ENCODE results near the gene SCYL2. TPM values are rescaled to one million over a fixed set of nuclear protein-coding genes. Genes with fewer than 3 reads are reported as not detected.
"Not testable (repeated sequence)": the region's sequence is repeated elsewhere in the genome, so short reads cannot be mapped to it uniquely, and the experiment has no call there.

Gene SCYL2
- polyA plus RNA-seq, 3 donors from 2014 or later = 25.3 to 34.3 (median 29.9) TPM

DNA sequence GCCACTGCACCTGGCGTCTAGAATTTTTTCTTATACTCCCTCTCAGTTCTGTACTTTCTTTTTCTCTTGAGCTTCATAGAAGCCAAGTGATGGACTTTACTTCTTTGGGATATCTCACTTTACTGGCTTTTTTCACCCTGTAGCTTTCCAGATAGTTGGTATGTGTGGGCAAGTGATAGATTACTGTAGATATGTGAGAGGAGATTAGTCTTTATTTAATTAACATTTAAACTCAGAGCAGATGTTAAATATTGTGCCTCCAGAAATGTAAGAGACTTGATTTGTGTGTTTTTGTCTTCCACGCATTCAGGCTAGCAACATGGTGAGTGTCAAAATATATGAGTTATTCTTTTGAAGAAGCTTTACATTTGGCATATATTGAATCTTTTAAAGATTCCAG lies 50.4 kb downstream of the SCYL2 start:
- H3K4me1 Mint-ChIP-seq = no peaks in the 10 kb centered on the region
- peaks cover 18 to 35% (median 24%) of the 10 kb centered on the region in 3 donors for H3K36me3 Mint-ChIP-seq
- peak overlapping the region in 2 of 6 donors; percentile 11 to 33 for H3K27ac Mint-ChIP-seq
- H3K27me3 Mint-ChIP-seq (ENCODE audit: low read depth in 3 of 3) = peaks cover 0 to 2% (median 0%) of the 10 kb centered on the region in 3 donors
- H3K4me3 Mint-ChIP-seq = no peak overlapping the region
- no peaks in the 10 kb centered on the region for H3K9me3 Mint-ChIP-seq
- no peak for DNase-seq

DNA sequence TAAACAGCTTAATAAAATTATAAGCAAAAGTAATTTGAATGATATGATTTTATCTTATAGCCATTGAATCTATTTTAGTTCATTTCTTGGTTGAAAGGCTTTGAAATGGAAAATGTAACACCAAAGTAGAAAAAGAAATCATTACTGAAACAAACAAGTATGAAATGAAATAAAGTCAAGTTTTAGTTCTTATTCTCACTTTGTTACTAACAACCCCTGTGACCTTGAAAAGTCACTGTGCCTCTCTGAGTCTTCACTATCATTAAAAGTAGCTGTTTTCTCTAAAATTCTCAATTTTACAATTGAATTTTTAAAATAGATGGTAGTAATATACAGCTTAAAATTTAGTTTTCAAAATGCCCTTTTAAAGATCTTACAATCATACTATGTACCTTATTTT lies 57.5 kb downstream of the SCYL2 start:
- Mint-ChIP-seq H3K27me3 (ENCODE audit: low read depth in 3 of 3) (peaks cover 0 to 2% (median 0%) of the 10 kb centered on the region in 3 donors), H3K4me1 (no peaks in the 10 kb centered on the region)
- no peak for DNase-seq

DNA sequence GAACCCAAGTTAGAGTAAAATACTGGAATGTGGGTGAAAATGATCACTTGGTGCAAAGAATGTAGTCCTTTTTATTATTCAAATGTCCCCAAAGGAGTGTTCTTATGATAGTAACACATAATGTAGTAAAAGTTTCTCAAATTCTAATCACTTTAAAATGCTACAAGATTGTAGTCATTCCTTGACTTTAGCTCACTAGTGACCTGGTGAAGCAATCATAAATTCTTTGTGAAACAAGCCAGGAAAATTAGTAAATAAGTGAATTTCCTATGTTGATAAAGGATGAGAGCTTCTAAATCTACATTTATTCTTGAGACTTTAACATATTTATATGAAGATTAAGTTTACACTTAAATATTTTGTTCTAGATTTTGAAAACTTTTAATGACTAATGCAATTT lies 59.2 kb downstream of the SCYL2 start:
- H3K27ac Mint-ChIP-seq = no peak overlapping the region
- peaks cover 20 to 41% (median 28%) of the 10 kb centered on the region in 3 donors for H3K36me3 Mint-ChIP-seq
- H3K9me3 Mint-ChIP-seq = no peaks in the 10 kb centered on the region
- H3K4me1 Mint-ChIP-seq = no peaks in the 10 kb centered on the region
- no peaks in the 10 kb centered on the region for H3K27me3 Mint-ChIP-seq (ENCODE audit: low read depth in 3 of 3)
- DNase-seq = no peak
- H3K4me3 Mint-ChIP-seq = no peak overlapping the region

More for the DNA sequence above, 57.5 kb downstream of the SCYL2 start:
- H3K36me3 Mint-ChIP-seq = peaks cover 18 to 31% (median 23%) of the 10 kb centered on the region in 3 donors
- H3K4me3 Mint-ChIP-seq = no peak overlapping the region
- no peaks in the 10 kb centered on the region for H3K9me3 Mint-ChIP-seq
- no peak overlapping the region for H3K27ac Mint-ChIP-seq

DNA sequence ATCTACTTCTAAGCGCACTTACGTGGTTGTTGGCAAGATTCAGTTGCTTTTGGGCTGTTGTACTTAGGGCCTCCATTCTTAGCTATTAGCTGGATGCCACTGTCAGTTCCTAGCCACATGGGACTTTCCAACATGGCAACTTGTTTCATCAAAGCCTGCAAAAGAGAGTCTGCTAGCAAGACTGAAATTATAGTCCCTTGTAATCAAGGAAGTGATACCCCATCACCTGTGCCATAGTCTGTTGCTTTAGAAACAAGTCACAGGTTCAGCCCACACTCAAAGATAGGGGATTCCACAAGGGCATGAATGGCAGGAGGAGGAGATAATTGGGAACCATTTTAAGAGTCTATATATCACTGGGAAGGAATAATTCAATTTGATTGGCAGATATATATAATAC lies 62.8 kb downstream of the SCYL2 start:
- no peak for DNase-seq

DNA sequence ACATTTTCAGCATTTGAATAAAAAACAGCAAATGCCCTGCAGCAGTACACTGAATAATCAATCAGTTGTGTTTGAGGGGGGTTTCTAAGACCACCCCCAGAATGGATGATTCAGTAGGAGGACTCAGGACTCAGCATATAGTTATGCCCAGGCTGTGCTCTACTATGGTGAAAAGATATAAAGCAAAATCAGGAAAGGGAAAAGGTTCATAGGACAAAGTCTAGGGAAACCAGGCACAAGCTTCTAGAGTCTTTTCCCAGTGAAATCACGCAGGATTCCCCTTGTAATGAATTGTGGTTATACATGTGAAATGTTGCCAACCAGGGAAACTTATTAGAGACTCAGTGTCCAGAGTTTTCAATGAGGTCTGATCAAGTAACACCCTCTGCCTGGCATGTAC lies 64.9 kb downstream of the SCYL2 start:
- peaks cover 30 to 67% (median 47%) of the 10 kb centered on the region in 3 donors for H3K36me3 Mint-ChIP-seq
- peak overlapping the region in 2 of 6 donors; percentile 10 to 12 for H3K27ac Mint-ChIP-seq
- no peak overlapping the region for H3K4me3 Mint-ChIP-seq
- no peak for DNase-seq
- no peaks in the 10 kb centered on the region for H3K27me3 Mint-ChIP-seq (ENCODE audit: low read depth in 3 of 3)
- H3K9me3 Mint-ChIP-seq = no peaks in the 10 kb centered on the region
- H3K4me1 Mint-ChIP-seq = no peaks in the 10 kb centered on the region

More for the DNA sequence above, 62.8 kb downstream of the SCYL2 start:
- peak overlapping the region in 2 of 6 donors; percentile 20 to 37 for H3K27ac Mint-ChIP-seq
- H3K9me3 Mint-ChIP-seq = no peaks in the 10 kb centered on the region
- peaks cover 21 to 53% (median 39%) of the 10 kb centered on the region in 3 donors for H3K36me3 Mint-ChIP-seq
- no peak overlapping the region for H3K4me3 Mint-ChIP-seq
- no peaks in the 10 kb centered on the region for H3K27me3 Mint-ChIP-seq (ENCODE audit: low read depth in 3 of 3)
- no peaks in the 10 kb centered on the region for H3K4me1 Mint-ChIP-seq

DNA sequence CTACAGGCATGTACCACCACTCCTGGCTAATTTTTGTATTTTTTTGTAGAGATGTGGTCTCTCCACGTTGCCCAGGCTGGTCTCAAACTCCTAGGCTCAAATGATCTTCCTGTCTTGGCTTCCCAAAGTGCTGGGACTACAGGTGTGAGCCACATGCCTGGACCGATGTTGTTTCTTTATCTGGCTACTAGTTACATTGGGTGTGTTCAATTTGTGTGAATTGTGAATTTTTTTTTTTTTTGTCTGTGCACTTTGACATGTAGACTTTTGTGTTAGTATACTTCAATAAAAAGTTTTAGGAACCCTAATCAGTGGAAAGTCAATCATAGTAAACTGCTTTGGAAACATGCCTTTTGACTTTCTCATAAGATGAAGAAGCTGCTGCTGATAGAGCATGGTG lies 65.9 kb downstream of the SCYL2 start:
- peaks cover 37 to 71% (median 50%) of the 10 kb centered on the region in 3 donors for H3K36me3 Mint-ChIP-seq
- DNase-seq = no peak
- H3K27ac Mint-ChIP-seq = peak overlapping the region in 1 of 6 donors; percentile 29
- no peak overlapping the region for H3K4me3 Mint-ChIP-seq
- H3K4me1 Mint-ChIP-seq = no peaks in the 10 kb centered on the region
- H3K9me3 Mint-ChIP-seq = no peaks in the 10 kb centered on the region
- H3K27me3 Mint-ChIP-seq (ENCODE audit: low read depth in 3 of 3) = no peaks in the 10 kb centered on the region

DNA sequence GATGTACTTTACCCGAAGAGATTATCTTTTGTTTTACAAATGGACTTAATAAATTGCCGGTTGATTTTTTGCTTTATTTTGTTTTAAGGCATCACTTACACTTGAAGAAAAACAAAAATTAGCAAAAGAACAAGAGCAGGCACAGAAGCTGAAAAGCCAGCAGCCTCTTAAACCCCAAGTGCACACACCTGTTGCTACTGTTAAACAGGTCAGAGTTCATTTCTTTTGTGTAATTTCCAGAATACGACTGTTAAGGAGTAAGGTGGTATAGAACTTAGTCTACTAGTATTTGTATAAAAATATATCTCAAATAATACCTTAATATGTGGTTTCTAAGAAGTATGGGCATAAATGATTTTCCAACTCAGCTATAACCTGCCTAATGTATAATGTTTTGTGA lies 70.3 kb downstream of the SCYL2 start:
- H3K9me3 Mint-ChIP-seq = no peaks in the 10 kb centered on the region
- no peak for DNase-seq
- H3K4me1 Mint-ChIP-seq = no peaks in the 10 kb centered on the region
- peaks cover 31 to 39% (median 31%) of the 10 kb centered on the region in 3 donors for H3K36me3 Mint-ChIP-seq
- no peak overlapping the region for H3K4me3 Mint-ChIP-seq
- no peak overlapping the region for H3K27ac Mint-ChIP-seq
- no peaks in the 10 kb centered on the region for H3K27me3 Mint-ChIP-seq (ENCODE audit: low read depth in 3 of 3)

DNA sequence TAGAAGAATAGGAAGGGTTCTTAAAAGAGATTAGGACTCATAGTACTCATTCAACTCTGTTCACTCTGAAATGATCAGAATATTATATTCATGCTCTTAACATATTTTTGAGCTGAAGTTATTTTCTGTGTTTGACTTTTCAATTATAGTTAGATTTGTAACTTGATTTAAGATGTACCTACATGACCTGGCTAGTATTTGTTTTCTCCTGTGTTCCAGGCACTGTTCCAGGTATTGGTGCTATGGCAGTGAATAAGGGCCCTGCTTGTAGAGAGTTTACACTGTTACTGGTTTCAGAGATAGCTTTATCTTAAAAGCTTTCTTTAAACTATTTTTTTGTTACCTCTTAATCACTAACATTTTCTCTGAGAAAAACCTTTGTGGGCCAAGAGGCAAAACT lies 70.8 kb downstream of the SCYL2 start:
- Mint-ChIP-seq H3K27me3 (ENCODE audit: low read depth in 3 of 3) (peaks cover 0 to 2% (median 0%) of the 10 kb centered on the region in 3 donors), H3K9me3 (no peaks in the 10 kb centered on the region), H3K4me3 (no peak overlapping the region), H3K36me3 (peaks cover 29 to 41% (median 35%) of the 10 kb centered on the region in 3 donors), H3K27ac (no peak overlapping the region), H3K4me1 (no peaks in the 10 kb centered on the region)
- DNase-seq = no peak

DNA sequence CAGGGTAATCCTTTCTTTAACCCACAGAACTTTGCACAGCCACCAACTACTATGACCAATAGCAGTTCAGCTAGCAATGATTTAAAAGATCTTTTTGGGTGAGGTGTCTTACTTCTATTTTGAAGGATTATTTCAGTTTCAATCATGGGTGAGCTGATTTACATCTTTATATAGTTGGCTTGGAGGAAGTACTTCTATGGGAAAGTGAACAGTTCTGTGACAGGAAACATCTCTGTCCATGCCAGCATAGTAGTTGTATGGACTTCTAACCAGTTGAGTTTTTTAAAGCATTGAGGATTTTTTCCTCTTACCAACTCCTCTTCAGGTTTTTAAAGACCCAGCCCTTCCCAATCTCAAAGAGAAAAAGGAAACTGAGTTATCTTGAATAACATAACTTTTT lies 72.1 kb downstream of the SCYL2 start:
- peaks cover 21 to 40% (median 38%) of the 10 kb centered on the region in 3 donors for H3K36me3 Mint-ChIP-seq
- H3K27ac Mint-ChIP-seq = peak overlapping the region in 1 of 6 donors; percentile 34
- no peak for DNase-seq
- no peaks in the 10 kb centered on the region for H3K4me1 Mint-ChIP-seq
- peaks cover 0 to 2% (median 0%) of the 10 kb centered on the region in 3 donors for H3K27me3 Mint-ChIP-seq (ENCODE audit: low read depth in 3 of 3)
- H3K4me3 Mint-ChIP-seq = no peak overlapping the region
- H3K9me3 Mint-ChIP-seq = no peaks in the 10 kb centered on the region

DNA sequence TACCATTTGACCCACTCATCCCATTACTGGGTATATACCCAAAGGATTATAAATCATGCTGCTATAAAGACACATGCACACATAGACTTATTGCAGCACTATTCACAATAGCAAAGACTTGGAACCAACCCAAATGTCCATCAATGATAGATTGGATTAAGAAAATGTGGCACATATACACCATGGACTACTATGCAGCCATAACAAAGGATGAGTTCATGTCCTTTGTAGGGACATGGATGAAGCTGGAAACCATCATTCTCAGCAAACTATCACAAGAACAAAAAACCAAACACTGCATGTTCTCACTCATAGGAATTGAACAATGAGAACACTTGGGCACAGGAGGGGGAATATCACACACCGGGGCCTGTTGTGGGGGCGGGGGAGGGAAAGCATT lies 75.9 kb downstream of the SCYL2 start:
- H3K4me3 Mint-ChIP-seq; H3K27me3 Mint-ChIP-seq (ENCODE audit: low read depth in 3 of 3); H3K27ac Mint-ChIP-seq: not testable (repeated sequence)

DNA sequence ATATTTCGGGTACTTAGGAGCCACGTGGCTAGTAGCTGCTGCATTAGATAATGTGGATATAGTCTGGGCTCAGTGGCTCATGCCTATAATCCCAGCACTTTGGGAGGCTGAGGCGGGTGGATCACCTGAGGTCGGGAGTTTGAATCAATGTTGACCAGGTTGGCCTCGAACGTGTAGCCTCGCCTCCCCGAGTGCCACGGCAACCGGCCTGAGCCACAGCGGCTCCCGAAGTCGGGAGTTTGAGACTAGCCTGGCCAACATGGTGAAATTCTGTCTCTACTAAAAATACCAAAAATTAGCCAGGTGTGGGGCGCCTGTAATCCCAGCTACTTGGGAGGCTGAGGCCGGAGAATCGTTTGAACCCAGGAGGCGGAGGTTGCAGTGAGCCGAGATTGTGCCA lies 77.4 kb downstream of the SCYL2 start:
- not testable (repeated sequence) for H3K4me3 Mint-ChIP-seq; DNase-seq; H3K27me3 Mint-ChIP-seq (ENCODE audit: low read depth in 3 of 3); H3K27ac Mint-ChIP-seq; H3K4me1 Mint-ChIP-seq; H3K9me3 Mint-ChIP-seq
- peaks cover 2 to 12% (median 7%) of the 10 kb centered on the region in 3 donors for H3K36me3 Mint-ChIP-seq

More for the DNA sequence above, 75.9 kb downstream of the SCYL2 start:
- DNase-seq, H3K9me3 Mint-ChIP-seq, H3K4me1 Mint-ChIP-seq: not testable (repeated sequence)
- peaks cover 5 to 21% (median 11%) of the 10 kb centered on the region in 3 donors for H3K36me3 Mint-ChIP-seq

DNA sequence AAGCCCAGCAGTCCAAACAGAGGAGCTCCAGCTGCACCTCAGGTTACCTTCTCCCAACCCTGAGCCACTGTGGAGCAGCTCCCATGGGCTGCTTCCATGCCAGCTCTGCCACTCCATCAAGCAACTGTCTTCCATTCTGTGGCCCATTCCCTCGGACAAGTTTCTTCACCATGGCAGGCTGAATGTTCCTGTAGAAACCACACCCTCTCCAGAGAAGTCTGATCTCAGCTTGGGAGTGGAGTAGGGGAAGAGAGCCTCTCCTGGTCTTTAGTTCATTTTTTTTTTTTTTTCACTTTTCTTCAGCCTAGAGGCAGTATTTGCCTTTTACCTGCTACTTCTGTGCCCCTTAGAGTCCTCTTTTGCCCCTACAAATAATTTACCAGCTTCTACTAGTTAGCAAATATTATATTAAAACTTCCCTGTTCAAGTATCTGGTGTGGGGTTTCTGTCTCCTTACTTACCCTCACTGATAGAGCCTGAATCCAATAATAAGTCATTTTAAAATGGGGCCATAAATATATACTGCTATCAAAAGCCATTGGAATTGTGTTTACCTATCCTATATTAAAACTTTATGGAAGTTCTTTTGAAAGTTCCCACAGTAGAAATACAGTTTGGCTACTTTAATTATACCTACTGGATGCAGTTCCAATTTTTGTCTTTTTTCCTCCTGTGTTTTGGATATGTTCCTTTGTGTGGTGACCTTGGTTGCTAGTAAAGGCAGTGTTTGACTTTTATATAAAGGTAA lies 78.2 kb downstream of the SCYL2 start:
- no peak overlapping the region for H3K27ac Mint-ChIP-seq
- no peaks in the 10 kb centered on the region for H3K4me1 Mint-ChIP-seq
- H3K27me3 Mint-ChIP-seq (ENCODE audit: low read depth in 3 of 3) = peaks cover 1 to 2% (median 2%) of the 10 kb centered on the region in 3 donors
- H3K36me3 Mint-ChIP-seq = peaks cover 0 to 10% (median 7%) of the 10 kb centered on the region in 3 donors
- no peaks in the 10 kb centered on the region for H3K9me3 Mint-ChIP-seq
- H3K4me3 Mint-ChIP-seq = no peak overlapping the region
- DNase-seq = no peak

DNA sequence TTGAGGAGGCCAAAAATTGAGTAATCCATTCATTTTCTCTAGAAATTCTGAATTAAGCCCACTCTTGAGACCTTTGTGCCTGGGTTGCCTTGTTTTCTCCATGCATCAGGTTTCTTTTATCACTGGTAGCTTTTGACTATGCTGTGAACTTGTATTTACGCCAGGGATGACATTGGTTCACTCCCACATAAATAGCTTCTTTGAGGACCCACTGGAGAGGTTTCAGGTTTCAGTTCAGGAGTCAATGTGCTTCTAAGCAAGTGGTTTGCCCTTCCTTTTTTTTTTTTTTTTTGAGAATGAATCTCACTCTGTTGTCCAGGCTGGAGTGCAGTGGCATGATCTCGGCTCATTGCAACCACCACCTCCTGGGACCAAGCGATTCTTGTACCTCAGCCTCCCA lies 79.7 kb downstream of the SCYL2 start:
- peaks cover 0 to 10% (median 7%) of the 10 kb centered on the region in 3 donors for H3K36me3 Mint-ChIP-seq
- H3K27ac Mint-ChIP-seq = no peak overlapping the region
- H3K27me3 Mint-ChIP-seq (ENCODE audit: low read depth in 3 of 3) = peaks cover 1 to 2% (median 2%) of the 10 kb centered on the region in 3 donors
- H3K4me3 Mint-ChIP-seq = no peak overlapping the region
- no peak for DNase-seq
- no peaks in the 10 kb centered on the region for H3K9me3 Mint-ChIP-seq
- no peaks in the 10 kb centered on the region for H3K4me1 Mint-ChIP-seq

DNA sequence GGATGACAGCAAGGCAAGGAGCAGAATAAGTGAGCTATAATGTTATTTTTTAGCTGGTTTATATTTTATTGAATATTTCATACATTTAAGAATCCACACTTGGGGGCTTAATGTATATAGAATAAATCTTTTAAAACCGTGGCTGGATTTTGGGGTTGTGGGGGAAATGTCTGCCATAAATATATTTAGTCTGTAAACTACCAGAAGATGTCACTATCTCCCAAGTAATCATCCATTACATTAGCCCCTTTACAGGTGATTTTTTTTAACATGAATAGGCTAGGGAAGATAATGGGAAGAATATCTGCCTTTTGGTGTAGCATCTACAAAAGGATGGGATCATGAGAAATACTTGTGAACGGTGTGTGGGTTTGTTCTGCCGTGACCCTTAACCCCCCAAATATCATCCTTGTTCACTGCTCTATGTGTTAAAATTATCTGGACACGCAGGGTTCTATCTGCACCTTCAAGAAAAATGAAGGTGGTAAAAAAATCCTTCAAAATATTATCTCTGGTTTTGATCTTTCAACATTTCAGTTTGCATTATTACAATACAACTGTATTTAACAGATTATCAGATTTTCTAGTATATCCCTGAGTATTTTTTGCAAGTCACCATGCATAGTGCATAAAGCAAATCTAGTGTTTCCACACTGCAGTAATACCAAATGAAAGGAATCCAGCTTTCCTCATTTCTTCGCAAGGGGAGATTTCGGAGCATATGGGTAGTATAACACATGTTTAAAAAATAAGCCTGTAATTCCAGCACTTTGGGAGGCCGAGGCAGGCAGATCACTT lies 81.9 kb downstream of the SCYL2 start:
- Mint-ChIP-seq H3K4me1 (no peaks in the 10 kb centered on the region), H3K27me3 (ENCODE audit: low read depth in 3 of 3) (peaks cover 1 to 2% (median 2%) of the 10 kb centered on the region in 3 donors), H3K4me3 (no peak overlapping the region), H3K27ac (no peak overlapping the region), H3K9me3 (no peaks in the 10 kb centered on the region), H3K36me3 (no peaks in the 10 kb centered on the region)
- DNase-seq = no peak
